Subcutaneous abdominal adipose tissue (tissue), 5 donors: ENCODE measurements around the gene PDCD5.

Source experiments
- H3K27ac ChIP-seq: one replicate; pipeline ENCODE4 v1.7.0; 2013; ENCODE audit warnings: low read depth, mild to moderate bottlenecking, inconsistent platforms, low read length, moderate library complexity
- H3K27me3 ChIP-seq, 5 donors: one replicate each; pipeline ENCODE4 v1.7.0; 2013; ENCODE audit warnings: low read length in 5 of 5, inconsistent platforms in 1 of 5; ENCODE audit not compliant: control insufficient read depth in 5 of 5, insufficient read depth in 4 of 5
- H3K36me3 ChIP-seq, 5 donors: one replicate each; pipeline ENCODE4 v1.7.0; 2013; ENCODE audit warnings: low read length in 5 of 5; ENCODE audit not compliant: control insufficient read depth in 5 of 5, insufficient read depth in 5 of 5
- H3K4me1 ChIP-seq, 5 donors: one replicate each; pipeline ENCODE4 v1.7.0; 2013; ENCODE audit warnings: low read length in 5 of 5, mild to moderate bottlenecking in 3 of 5, moderate library complexity in 1 of 5; ENCODE audit not compliant: control insufficient read depth in 5 of 5, insufficient read depth in 5 of 5
- H3K4me3 ChIP-seq, 5 donors: one replicate each; pipeline ENCODE4 v1.7.0; 2013; ENCODE audit warnings: low read length in 5 of 5, low read depth in 1 of 5
- H3K9ac ChIP-seq, 5 donors: one replicate each; pipeline ENCODE4 v1.7.0; 2013; ENCODE audit warnings: low read length in 5 of 5, mild to moderate bottlenecking in 4 of 5, moderate library complexity in 3 of 5
- H3K9me3 ChIP-seq, 5 donors: one replicate each; pipeline ENCODE4 v1.7.0; 2013; ENCODE audit warnings: low read length in 5 of 5; ENCODE audit not compliant: control insufficient read depth in 5 of 5
- donor health status: healthy.
- donor health status: healthy.
- donor health status: healthy.
- donor health status: healthy.
- donor health status: healthy.

The PDCD5 gene

GRCh38 chr19:32624410-32624809 is 43.4 kb downstream of the PDCD5 start:
- Histone ChIP-seq H3K27ac (no peak overlapping the region), H3K4me3 (no peak overlapping the region), H3K36me3 (peaks cover 3 to 93% (median 72%) of the 10 kb centered on the region in 5 donors), H3K9me3 (no peaks in the 10 kb centered on the region), H3K27me3 (no peaks in the 10 kb centered on the region), H3K9ac (no peak overlapping the region), H3K4me1 (no peaks in the 10 kb centered on the region)

GRCh38 chr19:32626969-32627368 is 46.0 kb downstream of the PDCD5 start:
- no peak overlapping the region for H3K9ac ChIP-seq
- H3K27me3 ChIP-seq: no peaks in the 10 kb centered on the region
- peaks cover 3 to 91% (median 75%) of the 10 kb centered on the region in 5 donors for H3K36me3 ChIP-seq
- no peaks in the 10 kb centered on the region for H3K9me3 ChIP-seq
- no peak overlapping the region for H3K4me3 ChIP-seq
- H3K4me1 ChIP-seq: no peaks in the 10 kb centered on the region
- no peak overlapping the region for H3K27ac ChIP-seq

DNA sequence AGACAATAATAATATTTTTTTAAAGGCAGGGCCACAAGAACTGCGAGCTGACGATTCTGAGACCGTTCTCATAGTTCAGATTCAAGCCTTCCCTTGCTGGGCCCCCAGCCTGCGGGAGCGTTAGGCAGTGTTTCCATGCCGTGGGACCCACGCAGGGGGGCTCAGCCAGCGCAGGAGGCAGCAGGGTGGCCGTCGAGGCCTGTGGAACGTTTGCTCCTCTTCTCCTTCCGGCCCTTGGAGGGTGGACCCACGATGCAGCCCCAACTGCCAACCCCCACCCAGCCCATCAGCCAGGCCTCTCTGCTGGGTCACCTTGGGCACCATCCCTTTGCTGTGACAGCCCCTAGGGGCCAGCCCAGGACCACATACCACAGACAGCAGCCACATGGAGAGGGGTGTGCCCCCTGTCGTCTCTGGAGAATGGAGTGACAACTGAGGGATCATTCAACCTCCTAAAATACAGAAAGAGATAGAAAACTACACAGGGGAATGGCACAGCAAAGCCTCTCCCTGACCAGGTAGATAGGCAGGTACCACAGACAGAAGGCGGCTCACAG is 46.8 kb downstream of the PDCD5 start:
- Histone ChIP-seq H3K27ac (no peak overlapping the region), H3K4me1 (no peaks in the 10 kb centered on the region), H3K4me3 (no peak overlapping the region), H3K9me3 (no peaks in the 10 kb centered on the region), H3K9ac (no peak overlapping the region), H3K36me3 (peaks cover 3 to 86% (median 69%) of the 10 kb centered on the region in 5 donors), H3K27me3 (no peaks in the 10 kb centered on the region)

- Histone ChIP-seq H3K27me3 (no peaks in the 10 kb centered on the region), H3K9ac (no peak overlapping the region), H3K4me3 (no peak overlapping the region), H3K36me3 (peaks cover 3 to 82% (median 66%) of the 10 kb centered on the region in 5 donors), H3K4me1 (no peaks in the 10 kb centered on the region), H3K27ac (no peak overlapping the region), H3K9me3 (no peaks in the 10 kb centered on the region)
Measured at GRCh38 chr19:32630338-32630737, 49.3 kb downstream of the PDCD5 start.

DNA sequence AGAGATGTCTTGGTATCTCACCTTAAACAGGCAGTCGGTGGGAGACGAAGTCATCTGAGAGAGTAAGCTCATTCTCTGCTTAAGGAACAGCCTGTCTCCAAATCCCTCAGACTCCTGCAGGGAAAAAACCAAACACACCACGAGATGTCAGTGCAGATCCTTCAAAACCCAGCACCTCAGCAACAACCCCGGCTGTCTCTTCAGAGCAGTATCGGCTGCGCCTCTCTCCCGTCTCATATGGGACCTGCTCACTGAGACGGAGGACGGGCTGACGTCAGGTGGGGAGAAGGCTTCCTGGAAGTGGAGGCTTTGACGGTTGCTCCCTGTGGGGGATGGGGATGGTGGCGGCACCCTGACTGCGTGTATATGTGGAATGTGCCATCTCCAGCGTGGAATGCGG is 50.4 kb downstream of the PDCD5 start:
- Histone ChIP-seq H3K4me1 (no peaks in the 10 kb centered on the region), H3K36me3 (peaks cover 3 to 83% (median 69%) of the 10 kb centered on the region in 5 donors), H3K27me3 (no peaks in the 10 kb centered on the region), H3K27ac (no peak overlapping the region), H3K4me3 (no peak overlapping the region), H3K9me3 (no peaks in the 10 kb centered on the region), H3K9ac (no peak overlapping the region)
